HEK293 (cell line): ENCODE results near the gene LMCD1.

Experiments
- CTCF ChIA-PET: fragments of 350-600 bp; formaldehyde crosslinking; extraction: SDS; loops from one replicate; lab custom pipeline; 2021; ENCODE audit warnings: antibody characterized with exemption; lab: Yijun Ruan, JAX
- POLR2A ChIA-PET: fragments of 300-600 bp; formaldehyde crosslinking; extraction: SDS; loops from one replicate; lab custom pipeline; 2020; ENCODE audit warnings: antibody characterized with exemption, inconsistent platforms; lab: Yijun Ruan, JAX
- H3K27ac ChIP-seq: fragments of 200-500 bp; sonication (Bioruptor generic); 2 replicates; pipeline ENCODE4 v1.5.1; 2014; ENCODE audit warnings: low read depth, low read length, control low read depth, inconsistent platforms; ENCODE audit errors: extremely low read depth
- H3K36me3 ChIP-seq, 2 experiments: fragments of 200-500 bp in 1 of 2; sonication (Bioruptor generic) in 1 of 2; 1 replicate in 1 of 2; 2 replicates in 1 of 2; pipeline ENCODE4 v1.5.1; 2014 to 2017; ENCODE audit warnings: inconsistent platforms in 2 of 2, low read length in 2 of 2; ENCODE audit not compliant: control insufficient read depth in 2 of 2, insufficient read depth in 1 of 2
- H3K4me1 ChIP-seq: fragments of 200-500 bp; sonication (Bioruptor generic); 2 replicates; pipeline ENCODE4 v1.5.1; 2014; ENCODE audit warnings: mild to moderate bottlenecking, low read length, inconsistent platforms; ENCODE audit not compliant: control insufficient read depth, insufficient read depth
- H3K4me3 ChIP-seq: 2 replicates; pipeline ENCODE4 v1.5.1; 2011; ENCODE audit warnings: low read depth, mild to moderate bottlenecking, control low read depth, low read length, moderate library complexity
- H3K9me3 ChIP-seq: fragments of 200-500 bp; sonication (Bioruptor generic); 2 replicates; pipeline ENCODE4 v1.5.1; 2014; ENCODE audit warnings: low read depth, low read length, inconsistent platforms; ENCODE audit not compliant: control insufficient read depth, insufficient read depth
- IKZF3 ChIP-seq: fragments of 450-650 bp; IDR thresholded peaks from 2 replicates; pipeline ENCODE4 v1.5.0; 2018; ENCODE audit warnings: missing biosample characterization, mild to moderate bottlenecking, missing genetic modification characterization, moderate library complexity
- KLF9 ChIP-seq: fragments of 450-650 bp; formaldehyde crosslinking; IDR thresholded peaks from 2 replicates; pipeline ENCODE4 v1.5.1; 2016; ENCODE audit warnings: missing biosample characterization, missing genetic modification characterization, low read depth
- SCRT1 ChIP-seq: fragments of 450-650 bp; formaldehyde crosslinking; IDR thresholded peaks from 2 replicates; pipeline ENCODE4 v1.5.1; 2016; ENCODE audit warnings: missing biosample characterization, missing genetic modification characterization, borderline replicate concordance
- SCRT2 ChIP-seq: fragments of 450-650 bp; formaldehyde crosslinking; IDR thresholded peaks from 2 replicates; pipeline ENCODE4 v1.5.1; 2016; ENCODE audit warnings: missing biosample characterization, missing genetic modification characterization
- TCF7L2 ChIP-seq: IDR thresholded peaks from 2 replicates; pipeline ENCODE4 v1.6.1; 2011; ENCODE audit warnings: low read depth, mild to moderate bottlenecking, inconsistent platforms, low read length, moderate library complexity, borderline replicate concordance
- ZBTB20 ChIP-seq: fragments of 450-650 bp; formaldehyde crosslinking; IDR thresholded peaks from 2 replicates; pipeline ENCODE4 v1.5.1; 2016; ENCODE audit warnings: missing biosample characterization, missing genetic modification characterization
- ZBTB21 ChIP-seq: fragments of 450-650 bp; formaldehyde crosslinking; IDR thresholded peaks from 2 replicates; pipeline ENCODE4 v1.5.1; 2017; ENCODE audit warnings: missing biosample characterization, missing genetic modification characterization
- ZBTB8A ChIP-seq: fragments of 450-650 bp; formaldehyde crosslinking; IDR thresholded peaks from 2 replicates; pipeline ENCODE4 v1.5.1; 2016; ENCODE audit warnings: missing biosample characterization, missing genetic modification characterization
- ZFP3 ChIP-seq: fragments of 450-650 bp; formaldehyde crosslinking; IDR thresholded peaks from 2 replicates; pipeline ENCODE4 v1.5.1; 2016; ENCODE audit warnings: low read depth, missing biosample characterization, missing genetic modification characterization
- ZNF174 ChIP-seq: fragments of 450-650 bp; formaldehyde crosslinking; IDR thresholded peaks from 2 replicates; pipeline ENCODE4 v1.5.0; 2017; ENCODE audit warnings: missing biosample characterization, mild to moderate bottlenecking, missing genetic modification characterization
- ZNF19 ChIP-seq: fragments of 450-650 bp; formaldehyde crosslinking; IDR thresholded peaks from 2 replicates; pipeline ENCODE4; 2016; ENCODE audit warnings: missing biosample characterization, missing genetic modification characterization, low read depth
- ZNF24 ChIP-seq: fragments of 450-650 bp; formaldehyde crosslinking; IDR thresholded peaks from 2 replicates; pipeline ENCODE4 v1.5.1; 2016; ENCODE audit warnings: missing biosample characterization, missing genetic modification characterization
- ZNF248 ChIP-seq: fragments of 450-650 bp; formaldehyde crosslinking; IDR thresholded peaks from 2 replicates; pipeline ENCODE4 v1.5.1; 2017; ENCODE audit warnings: missing biosample characterization, missing genetic modification characterization
- ZNF37A ChIP-seq: fragments of 450-650 bp; IDR thresholded peaks from 2 replicates; pipeline ENCODE4 v1.5.1; 2018; ENCODE audit warnings: missing biosample characterization, missing genetic modification characterization
- ZNF404 ChIP-seq: fragments of 450-650 bp; formaldehyde crosslinking; IDR thresholded peaks from 2 replicates; pipeline ENCODE4 v1.5.1; 2017; ENCODE audit warnings: missing biosample characterization, missing genetic modification characterization
- ZNF416 ChIP-seq: fragments of 450-650 bp; formaldehyde crosslinking; IDR thresholded peaks from 2 replicates; pipeline ENCODE4 v1.5.1; 2016; ENCODE audit warnings: missing biosample characterization, missing genetic modification characterization
- ZNF423 ChIP-seq: fragments of 450-650 bp; formaldehyde crosslinking; IDR thresholded peaks from 2 replicates; pipeline ENCODE4 v1.5.1; 2016; ENCODE audit warnings: missing biosample characterization, missing genetic modification characterization
- ZNF558 ChIP-seq: fragments of 450-650 bp; formaldehyde crosslinking; IDR thresholded peaks from 2 replicates; pipeline ENCODE4 v1.5.1; 2016; ENCODE audit warnings: missing biosample characterization, missing genetic modification characterization
- ZNF560 ChIP-seq: fragments of 450-650 bp; formaldehyde crosslinking; IDR thresholded peaks from 2 replicates; pipeline ENCODE4 v1.5.1; 2017; ENCODE audit warnings: missing biosample characterization, missing genetic modification characterization, borderline replicate concordance
- ZNF610 ChIP-seq: fragments of 450-650 bp; formaldehyde crosslinking; IDR thresholded peaks from 2 replicates; pipeline ENCODE4 v1.5.1; 2016; ENCODE audit warnings: missing biosample characterization, missing genetic modification characterization, borderline replicate concordance
- ZNF624 ChIP-seq: fragments of 450-650 bp; formaldehyde crosslinking; IDR thresholded peaks from 2 replicates; pipeline ENCODE4 v1.5.1; 2017; ENCODE audit warnings: missing biosample characterization, missing genetic modification characterization
- ZNF670 ChIP-seq: fragments of 450-650 bp; formaldehyde crosslinking; IDR thresholded peaks from 2 replicates; pipeline ENCODE4 v1.5.1; 2016; ENCODE audit warnings: missing biosample characterization, missing genetic modification characterization, low read depth
- ZNF830 ChIP-seq: fragments of 450-650 bp; IDR thresholded peaks from 2 replicates; pipeline ENCODE4 v1.5.0; 2018; ENCODE audit warnings: missing biosample characterization, missing genetic modification characterization, low read depth, mild to moderate bottlenecking, moderate library complexity
- ZSCAN23 ChIP-seq: fragments of 450-650 bp; formaldehyde crosslinking; IDR thresholded peaks from 2 replicates; pipeline ENCODE4 v1.5.1; 2016; ENCODE audit warnings: missing biosample characterization, missing genetic modification characterization
- TF ChIP-seq, protein P1 (sequence below): fragments of 450-650 bp; formaldehyde crosslinking; IDR thresholded peaks from 2 replicates; pipeline ENCODE4 v1.5.1; 2016; ENCODE audit warnings: missing biosample characterization, missing genetic modification characterization
- TF ChIP-seq, protein P2 (sequence below): fragments of 450-650 bp; formaldehyde crosslinking; IDR thresholded peaks from 2 replicates; pipeline ENCODE4 v1.5.1; 2017; ENCODE audit warnings: missing biosample characterization, missing genetic modification characterization
- TF ChIP-seq, protein P3 (sequence below): fragments of 450-650 bp; formaldehyde crosslinking; conservative IDR thresholded peaks from 2 replicates; pipeline ENCODE4 v1.5.1; 2016; ENCODE audit warnings: low read depth, missing biosample characterization, missing genetic modification characterization
- TF ChIP-seq, protein P4 (sequence below): fragments of 450-650 bp; formaldehyde crosslinking; IDR thresholded peaks from 2 replicates; pipeline ENCODE4 v1.5.1; 2016; ENCODE audit warnings: missing biosample characterization, missing genetic modification characterization, borderline replicate concordance

LMCD1 gene

DNA sequence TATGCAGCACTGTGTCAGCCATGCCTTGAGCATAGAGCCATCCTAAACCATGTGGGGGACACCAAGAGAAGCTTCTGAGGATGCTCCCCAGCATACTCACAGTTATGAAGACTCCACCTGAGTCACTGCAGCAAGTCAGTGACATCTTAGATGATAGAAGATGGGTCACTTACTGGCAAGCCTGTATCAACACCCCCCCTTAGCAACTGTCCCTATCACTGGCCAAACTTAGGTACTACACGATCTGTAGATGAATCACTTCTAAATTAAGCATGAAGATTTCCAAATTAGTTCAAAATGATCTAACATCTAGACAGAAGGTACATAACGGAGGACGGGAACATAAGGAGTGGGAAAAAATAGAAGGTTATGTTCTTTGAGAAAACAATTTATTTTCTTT, 13.2 kb upstream of the LMCD1 start:
- H3K9me3 ChIP-seq: no peaks in the 10 kb centered on the region
- H3K4me1 ChIP-seq: peaks cover 10% of the 10 kb centered on the region
- ChIA-PET CTCF (interaction anchor here (0.7 to 1.0 kb wide), 2 partner anchors 9 to 44 kb away, joined by 3 to 4 read pairs; no protein-coding TSS in a partner anchor), POLR2A (interaction anchor here (3.4 kb wide), 1 partner anchor 13 kb away, joined by 18 read pairs; the partner anchor contains the start of gene LMCD1)
- no peak overlapping the region for H3K27ac ChIP-seq
- no peak overlapping the region for H3K4me3 ChIP-seq
- TF ChIP-seq ZBTB8A (tag by site-specific recombination): no peak
- TF ChIP-seq ZNF670: no peak
- TF ChIP-seq ZNF558 (tag by site-specific recombination): no peak
- no peak for TF ChIP-seq TCF7L2
- TF ChIP-seq ZNF423 (tag by site-specific recombination): no peak
- no peak for TF ChIP-seq ZSCAN23
- no peak for TF ChIP-seq ZNF404
- no peak for TF ChIP-seq ZFP3 (tag by site-specific recombination)
- no peak for TF ChIP-seq ZBTB21
- TF ChIP-seq, protein P1, sequence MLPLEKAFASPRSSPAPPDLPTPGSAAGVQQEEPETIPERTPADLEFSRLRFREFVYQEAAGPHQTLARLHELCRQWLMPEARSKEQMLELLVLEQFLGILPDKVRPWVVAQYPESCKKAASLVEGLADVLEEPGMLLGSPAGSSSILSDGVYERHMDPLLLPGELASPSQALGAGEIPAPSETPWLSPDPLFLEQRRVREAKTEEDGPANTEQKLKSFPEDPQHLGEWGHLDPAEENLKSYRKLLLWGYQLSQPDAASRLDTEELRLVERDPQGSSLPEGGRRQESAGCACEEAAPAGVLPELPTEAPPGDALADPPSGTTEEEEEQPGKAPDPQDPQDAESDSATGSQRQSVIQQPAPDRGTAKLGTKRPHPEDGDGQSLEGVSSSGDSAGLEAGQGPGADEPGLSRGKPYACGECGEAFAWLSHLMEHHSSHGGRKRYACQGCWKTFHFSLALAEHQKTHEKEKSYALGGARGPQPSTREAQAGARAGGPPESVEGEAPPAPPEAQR: no peak
- TF ChIP-seq ZNF24 (tag by site-specific recombination): no peak
- TF ChIP-seq, protein P2, sequence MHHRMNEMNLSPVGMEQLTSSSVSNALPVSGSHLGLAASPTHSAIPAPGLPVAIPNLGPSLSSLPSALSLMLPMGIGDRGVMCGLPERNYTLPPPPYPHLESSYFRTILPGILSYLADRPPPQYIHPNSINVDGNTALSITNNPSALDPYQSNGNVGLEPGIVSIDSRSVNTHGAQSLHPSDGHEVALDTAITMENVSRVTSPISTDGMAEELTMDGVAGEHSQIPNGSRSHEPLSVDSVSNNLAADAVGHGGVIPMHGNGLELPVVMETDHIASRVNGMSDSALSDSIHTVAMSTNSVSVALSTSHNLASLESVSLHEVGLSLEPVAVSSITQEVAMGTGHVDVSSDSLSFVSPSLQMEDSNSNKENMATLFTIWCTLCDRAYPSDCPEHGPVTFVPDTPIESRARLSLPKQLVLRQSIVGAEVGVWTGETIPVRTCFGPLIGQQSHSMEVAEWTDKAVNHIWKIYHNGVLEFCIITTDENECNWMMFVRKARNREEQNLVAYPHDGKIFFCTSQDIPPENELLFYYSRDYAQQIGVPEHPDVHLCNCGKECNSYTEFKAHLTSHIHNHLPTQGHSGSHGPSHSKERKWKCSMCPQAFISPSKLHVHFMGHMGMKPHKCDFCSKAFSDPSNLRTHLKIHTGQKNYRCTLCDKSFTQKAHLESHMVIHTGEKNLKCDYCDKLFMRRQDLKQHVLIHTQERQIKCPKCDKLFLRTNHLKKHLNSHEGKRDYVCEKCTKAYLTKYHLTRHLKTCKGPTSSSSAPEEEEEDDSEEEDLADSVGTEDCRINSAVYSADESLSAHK (tag by site-specific recombination): no peak
- TF ChIP-seq ZNF37A (tag by site-specific recombination): no peak
- TF ChIP-seq IKZF3 (tag by site-specific recombination): no peak
- TF ChIP-seq ZNF19: no peak
- TF ChIP-seq ZBTB20 (tag by site-specific recombination): no peak
- no peaks in the 10 kb centered on the region for H3K36me3 ChIP-seq

DNA sequence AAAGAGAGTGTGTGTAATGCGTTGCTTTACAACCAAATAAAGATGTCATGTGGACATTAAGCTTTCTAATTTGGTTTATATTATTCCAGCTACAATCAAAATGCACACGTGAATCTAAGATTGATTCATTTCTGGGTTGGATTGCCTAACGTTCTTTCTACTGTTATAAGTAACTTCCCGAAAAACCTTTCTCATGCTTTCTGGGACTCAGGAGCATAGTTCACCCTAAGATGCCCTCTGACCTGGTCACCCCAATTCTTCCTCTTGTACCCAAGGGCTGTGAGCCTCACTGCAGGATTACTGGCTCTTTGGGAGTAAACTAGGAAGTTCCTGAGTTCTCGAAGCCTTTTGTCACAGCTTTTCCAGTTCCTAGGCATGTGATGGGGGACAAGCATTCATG, 12.7 kb upstream of the LMCD1 start:
- no peak overlapping the region for H3K27ac ChIP-seq
- POLR2A ChIA-PET: interaction anchor here (3.4 kb wide), 1 partner anchor 13 kb away, joined by 18 read pairs; the partner anchor contains the start of gene LMCD1
- no peaks in the 10 kb centered on the region for H3K9me3 ChIP-seq
- peaks cover 10% of the 10 kb centered on the region for H3K4me1 ChIP-seq
- H3K36me3 ChIP-seq: no peaks in the 10 kb centered on the region
- CTCF ChIA-PET: interaction anchor here (0.7 to 1.0 kb wide), 2 partner anchors 9 to 45 kb away, joined by 3 to 4 read pairs; no protein-coding TSS in a partner anchor
- H3K4me3 ChIP-seq: no peak overlapping the region
- TF ChIP-seq, protein P3, sequence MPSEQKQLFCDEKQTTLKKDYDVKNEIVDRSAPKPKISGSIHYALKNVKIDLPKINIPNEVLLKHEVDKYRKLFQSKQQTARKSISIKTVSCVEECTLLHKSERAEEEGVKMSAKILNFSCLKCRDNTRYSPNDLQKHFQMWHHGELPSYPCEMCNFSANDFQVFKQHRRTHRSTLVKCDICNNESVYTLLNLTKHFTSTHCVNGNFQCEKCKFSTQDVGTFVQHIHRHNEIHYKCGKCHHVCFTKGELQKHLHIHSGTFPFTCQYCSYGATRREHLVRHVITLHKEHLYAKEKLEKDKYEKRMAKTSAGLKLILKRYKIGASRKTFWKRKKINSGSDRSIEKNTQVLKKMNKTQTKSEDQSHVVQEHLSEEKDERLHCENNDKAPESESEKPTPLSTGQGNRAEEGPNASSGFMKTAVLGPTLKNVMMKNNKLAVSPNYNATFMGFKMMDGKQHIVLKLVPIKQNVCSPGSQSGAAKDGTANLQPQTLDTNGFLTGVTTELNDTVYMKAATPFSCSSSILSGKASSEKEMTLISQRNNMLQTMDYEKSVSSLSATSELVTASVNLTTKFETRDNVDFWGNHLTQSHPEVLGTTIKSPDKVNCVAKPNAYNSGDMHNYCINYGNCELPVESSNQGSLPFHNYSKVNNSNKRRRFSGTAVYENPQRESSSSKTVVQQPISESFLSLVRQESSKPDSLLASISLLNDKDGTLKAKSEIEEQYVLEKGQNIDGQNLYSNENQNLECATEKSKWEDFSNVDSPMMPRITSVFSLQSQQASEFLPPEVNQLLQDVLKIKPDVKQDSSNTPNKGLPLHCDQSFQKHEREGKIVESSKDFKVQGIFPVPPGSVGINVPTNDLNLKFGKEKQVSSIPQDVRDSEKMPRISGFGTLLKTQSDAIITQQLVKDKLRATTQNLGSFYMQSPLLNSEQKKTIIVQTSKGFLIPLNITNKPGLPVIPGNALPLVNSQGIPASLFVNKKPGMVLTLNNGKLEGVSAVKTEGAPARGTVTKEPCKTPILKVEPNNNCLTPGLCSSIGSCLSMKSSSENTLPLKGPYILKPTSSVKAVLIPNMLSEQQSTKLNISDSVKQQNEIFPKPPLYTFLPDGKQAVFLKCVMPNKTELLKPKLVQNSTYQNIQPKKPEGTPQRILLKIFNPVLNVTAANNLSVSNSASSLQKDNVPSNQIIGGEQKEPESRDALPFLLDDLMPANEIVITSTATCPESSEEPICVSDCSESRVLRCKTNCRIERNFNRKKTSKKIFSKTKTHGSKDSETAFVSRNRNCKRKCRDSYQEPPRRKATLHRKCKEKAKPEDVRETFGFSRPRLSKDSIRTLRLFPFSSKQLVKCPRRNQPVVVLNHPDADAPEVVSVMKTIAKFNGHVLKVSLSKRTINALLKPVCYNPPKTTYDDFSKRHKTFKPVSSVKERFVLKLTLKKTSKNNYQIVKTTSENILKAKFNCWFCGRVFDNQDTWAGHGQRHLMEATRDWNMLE (tag by site-specific recombination): no peak
- TF ChIP-seq SCRT2 (tag by site-specific recombination) (no peak), ZNF560 (no peak), ZNF830 (tag by site-specific recombination) (no peak), ZNF416 (no peak), ZNF174 (tag by site-specific recombination) (no peak), KLF9 (tag by site-specific recombination) (no peak), SCRT1 (tag by site-specific recombination) (no peak), ZNF624 (tag by site-specific recombination) (no peak), ZNF610 (tag by site-specific recombination) (no peak), ZNF248 (tag by site-specific recombination) (no peak)
- TF ChIP-seq, protein P4, sequence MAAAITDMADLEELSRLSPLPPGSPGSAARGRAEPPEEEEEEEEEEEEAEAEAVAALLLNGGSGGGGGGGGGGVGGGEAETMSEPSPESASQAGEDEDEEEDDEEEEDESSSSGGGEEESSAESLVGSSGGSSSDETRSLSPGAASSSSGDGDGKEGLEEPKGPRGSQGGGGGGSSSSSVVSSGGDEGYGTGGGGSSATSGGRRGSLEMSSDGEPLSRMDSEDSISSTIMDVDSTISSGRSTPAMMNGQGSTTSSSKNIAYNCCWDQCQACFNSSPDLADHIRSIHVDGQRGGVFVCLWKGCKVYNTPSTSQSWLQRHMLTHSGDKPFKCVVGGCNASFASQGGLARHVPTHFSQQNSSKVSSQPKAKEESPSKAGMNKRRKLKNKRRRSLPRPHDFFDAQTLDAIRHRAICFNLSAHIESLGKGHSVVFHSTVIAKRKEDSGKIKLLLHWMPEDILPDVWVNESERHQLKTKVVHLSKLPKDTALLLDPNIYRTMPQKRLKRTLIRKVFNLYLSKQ (tag by site-specific recombination): no peak
